Stimulated activated CD8-positive, alpha-beta memory T cell treated with anti-CD3 and anti-CD28 coated beads, Interleukin-4, amount 100 ng/mL, for 4 hours (primary cell): ENCODE data around the gene FRAT2.

Experiments used
- DNase-seq, 2 donors: peaks; one replicate each; pipeline ENCODE4 v3.0.0-alpha.2; 2020; ENCODE audit warnings: low read depth in 2 of 2, low spot score in 1 of 2

The FRAT2 gene

DNA sequence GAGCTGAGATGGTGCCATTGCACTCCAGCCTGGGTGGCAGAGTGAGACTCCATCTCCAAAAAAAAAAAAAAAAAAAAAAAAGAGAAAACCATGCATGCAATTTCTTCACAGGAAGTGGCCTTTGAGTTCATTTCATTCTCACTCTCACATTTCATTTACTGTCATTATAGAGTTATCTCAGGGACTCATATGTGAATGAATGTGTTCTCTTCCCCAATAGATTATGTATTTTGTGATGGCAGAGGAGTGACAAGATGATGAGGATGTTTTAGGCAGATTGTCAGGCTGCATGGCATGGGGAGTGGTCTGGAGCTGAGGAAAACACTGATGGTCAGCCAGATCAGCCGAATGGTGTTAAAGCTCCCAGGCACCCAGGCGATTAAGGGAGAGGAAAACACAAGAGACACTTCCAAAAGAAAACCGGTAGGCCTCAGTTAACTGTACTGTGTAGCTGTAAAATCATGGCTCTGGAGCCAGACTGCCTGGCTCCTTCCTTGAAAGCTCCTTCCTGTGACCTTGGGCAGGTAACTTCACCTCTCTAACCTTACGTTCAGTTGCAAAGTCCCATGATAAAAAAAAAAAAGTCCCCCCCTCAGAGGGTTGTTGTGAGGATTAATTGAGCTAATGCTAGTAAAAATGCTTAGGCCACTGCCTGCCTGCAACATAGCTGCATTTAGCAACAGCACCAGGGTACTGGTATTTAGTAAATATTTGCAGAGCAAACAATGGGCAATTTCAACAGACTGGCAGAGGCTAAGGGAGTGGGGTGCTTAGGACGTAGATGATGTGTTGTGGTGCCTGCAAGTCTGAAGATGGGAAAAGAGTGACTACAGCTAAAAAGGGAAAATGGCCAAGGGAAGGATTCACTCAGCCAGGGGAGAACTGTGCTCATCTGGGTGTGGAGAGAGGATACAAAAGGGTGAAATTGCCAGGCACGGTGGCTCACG, 6.9 kb downstream of the FRAT2 start:
- no peak for DNase-seq

DNA sequence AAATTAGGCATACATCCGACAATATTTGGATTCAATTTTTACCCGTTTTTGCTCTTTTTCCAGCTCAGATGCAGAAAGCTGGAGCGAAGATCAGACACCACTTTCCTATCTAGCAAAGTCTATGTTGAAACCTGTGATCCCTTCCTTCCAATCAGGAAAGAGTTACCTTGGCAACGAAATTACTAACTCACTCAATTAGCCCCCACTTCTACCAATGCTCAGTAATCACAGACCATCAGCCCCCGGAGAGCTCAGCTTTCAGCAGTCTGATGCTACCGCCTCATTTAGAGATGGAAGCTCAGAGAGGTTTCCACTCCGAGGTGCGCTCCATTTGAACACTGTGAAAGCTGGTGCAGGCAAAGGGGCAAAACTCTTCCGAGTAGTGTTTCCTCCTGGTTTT, 8.8 kb downstream of the FRAT2 start:
- DNase-seq: no peak

DNA sequence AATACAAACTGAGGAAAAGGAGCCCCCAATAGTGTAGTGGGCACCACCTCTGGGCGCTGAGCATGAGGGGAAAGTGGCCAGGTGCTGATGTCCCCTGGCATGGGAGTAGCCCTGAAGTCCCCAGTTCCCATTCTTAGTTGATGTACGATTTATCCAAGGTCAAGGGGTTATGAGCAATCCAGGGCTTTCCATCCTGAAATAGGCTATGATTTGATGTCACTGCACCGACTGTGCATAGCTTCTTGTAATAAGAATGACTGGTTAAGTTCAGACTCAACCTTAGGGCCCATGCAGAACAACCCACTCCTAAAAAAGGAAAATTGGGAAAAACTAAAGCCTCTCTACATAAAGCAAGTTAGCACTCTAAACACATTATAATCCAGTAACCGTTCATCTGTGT, 11.0 kb downstream of the FRAT2 start:
- no peak for DNase-seq

DNA sequence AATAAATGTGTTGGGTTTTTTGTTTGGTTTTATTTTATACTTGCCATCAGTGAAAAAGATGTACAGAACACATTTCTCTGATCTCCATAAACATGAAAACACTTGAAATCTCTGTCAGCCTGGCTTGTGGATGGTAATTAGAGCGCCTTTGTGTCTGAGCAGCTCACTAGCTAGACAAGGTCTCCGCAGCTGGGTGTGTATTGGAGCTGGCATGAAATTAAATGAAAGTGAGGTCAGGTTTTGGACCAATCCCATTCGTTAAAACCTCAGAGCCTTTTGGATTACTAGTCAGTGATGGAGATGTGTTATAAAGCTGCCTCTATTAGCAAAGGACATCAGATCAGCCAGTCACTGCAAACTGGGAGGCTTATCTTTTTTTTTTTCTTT, 12.7 kb downstream of the FRAT2 start:
- no peak for DNase-seq

DNA sequence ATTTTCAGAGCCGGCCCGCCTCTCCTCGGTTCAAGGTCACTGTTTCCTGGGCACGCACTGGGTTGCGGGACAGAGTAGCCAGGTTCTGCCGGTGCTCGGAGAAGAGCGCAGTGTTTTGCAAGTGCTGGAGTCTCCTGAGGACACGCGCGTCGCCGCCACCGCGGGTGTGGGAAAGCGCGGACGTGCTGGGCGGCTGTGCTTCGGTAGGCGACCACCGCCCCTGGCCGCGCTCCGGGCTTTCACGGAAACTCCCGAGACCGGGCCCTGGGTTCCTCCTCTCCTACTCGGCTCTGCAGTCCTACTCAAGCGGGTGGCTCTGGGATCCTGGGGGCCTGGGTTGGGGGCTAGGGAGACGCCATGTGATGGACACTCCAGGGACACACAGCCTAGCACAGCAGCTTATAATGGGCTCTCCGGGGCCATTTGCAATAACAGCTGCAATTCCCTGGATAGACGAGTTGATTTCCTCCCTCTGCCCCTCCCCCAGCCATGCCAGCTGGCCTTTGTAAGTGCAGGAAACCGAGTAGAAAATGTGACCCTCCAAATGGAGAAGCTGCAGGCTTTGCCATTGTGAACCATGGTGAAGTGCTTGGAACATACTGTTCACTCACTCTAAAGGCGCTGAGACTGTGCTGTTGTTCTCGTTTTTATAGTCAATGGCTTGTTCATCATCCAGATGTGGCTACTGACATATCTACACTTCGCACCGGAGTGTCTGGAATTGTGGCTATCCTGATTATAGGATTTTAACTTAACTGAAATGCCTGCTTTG, 13.3 kb downstream of the FRAT2 start:
- no peak for DNase-seq

DNA sequence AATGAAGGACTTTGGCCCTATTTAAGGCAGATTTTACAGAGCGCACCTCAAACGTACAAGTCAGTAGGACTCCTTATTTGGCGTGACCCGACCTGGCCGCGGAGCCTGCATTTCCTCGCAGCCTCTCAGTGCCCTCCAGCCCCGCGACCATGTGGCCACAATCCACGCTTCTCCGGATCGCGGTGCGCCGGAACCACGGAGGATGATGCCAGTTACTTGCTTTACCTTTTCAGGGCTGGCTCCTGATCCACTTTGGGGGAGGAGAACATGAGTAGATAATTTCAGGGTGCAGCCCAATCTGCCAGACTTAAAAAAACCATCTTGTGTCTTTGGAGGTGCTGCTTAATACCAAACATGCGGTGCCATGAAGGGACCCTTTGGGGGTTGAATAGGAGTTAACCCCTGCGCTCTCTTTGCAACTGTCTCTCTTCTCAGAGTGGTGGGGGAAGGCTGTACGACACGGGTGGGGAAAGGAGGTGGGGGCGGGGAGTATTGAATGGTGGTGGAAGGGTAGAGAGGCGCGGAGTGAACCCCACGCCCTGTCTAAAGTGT, 14.0 kb downstream of the FRAT2 start:
- DNase-seq: no peak

DNA sequence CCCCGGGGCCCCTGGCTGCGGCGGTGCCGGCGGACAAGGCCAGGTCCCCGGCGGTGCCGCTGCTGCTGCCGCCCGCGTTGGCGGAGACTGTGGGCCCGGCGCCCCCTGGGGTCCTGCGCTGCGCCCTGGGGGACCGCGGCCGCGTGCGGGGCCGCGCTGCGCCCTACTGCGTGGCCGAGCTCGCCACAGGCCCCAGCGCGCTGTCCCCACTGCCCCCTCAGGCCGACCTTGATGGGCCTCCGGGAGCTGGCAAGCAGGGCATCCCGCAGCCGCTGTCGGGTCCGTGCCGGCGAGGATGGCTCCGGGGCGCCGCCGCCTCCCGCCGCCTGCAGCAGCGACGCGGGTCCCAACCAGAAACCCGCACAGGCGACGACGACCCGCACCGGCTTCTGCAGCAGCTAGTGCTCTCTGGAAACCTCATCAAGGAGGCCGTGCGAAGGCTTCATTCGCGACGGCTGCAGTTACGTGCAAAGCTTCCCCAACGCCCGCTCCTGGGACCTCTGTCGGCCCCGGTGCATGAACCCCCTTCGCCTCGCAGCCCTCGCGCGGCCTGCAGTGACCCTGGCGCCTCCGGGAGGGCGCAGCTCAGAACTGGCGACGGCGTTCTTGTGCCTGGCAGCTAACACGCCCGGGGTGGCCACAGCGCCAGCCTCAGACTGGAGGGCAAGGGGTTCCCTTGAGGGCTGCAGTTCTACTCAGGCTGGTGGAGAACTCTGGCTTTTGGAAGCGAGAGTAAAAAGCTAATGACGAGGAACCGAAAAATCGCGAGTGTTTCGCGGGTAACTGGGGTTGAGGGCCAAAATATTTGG, 14.7 kb downstream of the FRAT2 start:
- peak; percentile 20 to 36 for DNase-seq

DNA sequence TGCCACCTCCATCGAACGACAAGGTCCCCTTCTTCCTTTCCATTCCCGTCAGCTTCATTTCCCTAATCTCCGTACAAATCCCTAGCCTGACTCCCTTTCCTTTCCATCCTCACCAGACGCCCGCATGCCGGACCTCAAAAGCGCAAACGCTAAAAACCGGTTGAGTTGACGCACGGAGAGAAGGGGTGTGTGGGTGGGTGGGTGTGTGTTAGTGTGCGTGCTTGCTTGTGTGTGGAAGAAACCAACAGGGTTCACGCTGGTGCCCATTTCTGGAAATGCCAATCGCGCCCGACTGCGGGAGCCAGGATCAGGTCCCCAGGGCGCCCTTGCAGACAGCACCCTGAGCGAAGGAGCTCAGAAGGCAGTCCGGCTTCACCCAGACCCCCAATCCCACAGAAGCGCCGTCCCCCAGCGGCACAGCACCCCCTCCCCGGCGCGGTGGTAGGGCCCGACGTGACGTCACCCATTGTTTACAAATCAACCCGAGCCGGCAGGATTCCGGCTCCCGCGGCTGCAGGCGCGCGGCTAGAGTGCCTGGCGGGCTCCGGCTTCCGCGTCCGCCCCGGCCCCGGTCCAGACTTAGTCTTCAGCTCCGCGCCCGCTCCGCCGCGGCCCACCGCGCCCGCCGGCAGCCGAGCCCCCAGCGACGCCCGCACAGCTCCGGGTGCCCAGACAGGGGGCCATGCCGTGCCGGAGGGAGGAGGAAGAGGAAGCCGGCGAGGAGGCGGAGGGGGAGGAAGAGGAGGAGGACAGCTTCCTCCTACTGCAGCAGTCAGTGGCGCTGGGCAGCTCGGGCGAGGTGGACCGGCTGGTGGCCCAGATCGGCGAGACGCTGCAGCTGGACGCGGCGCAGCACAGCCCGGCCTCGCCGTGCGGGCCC, 15.5 kb downstream of the FRAT2 start, which contains the start of gene FRAT1:
Gene FRAT1, plus strand, starts transcription at position 500 of the 880 bp plus-strand sequence. Its CDS starts 183 bp downstream, at position 683.
- DNase-seq: peak; percentile 76 to 80

DNA sequence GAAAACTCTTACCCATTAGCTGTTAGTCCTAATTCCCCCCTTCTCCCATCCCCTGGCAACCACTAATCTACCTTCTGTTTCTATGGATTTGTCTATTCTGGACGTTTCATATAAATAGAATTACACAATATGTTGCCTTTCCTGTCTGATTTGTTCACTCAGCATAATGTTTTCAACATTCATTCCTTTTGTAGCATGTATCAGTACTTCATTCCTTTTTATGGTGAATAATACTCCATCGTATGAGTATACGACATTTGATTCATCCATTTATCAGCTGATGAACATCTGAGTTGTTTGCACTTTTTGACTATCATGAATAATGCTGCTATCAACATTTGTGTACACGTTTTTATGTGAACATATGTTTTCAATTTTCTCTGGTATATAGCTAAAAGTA, 19.9 kb downstream of the FRAT2 start:
- DNase-seq: no peak

DNA sequence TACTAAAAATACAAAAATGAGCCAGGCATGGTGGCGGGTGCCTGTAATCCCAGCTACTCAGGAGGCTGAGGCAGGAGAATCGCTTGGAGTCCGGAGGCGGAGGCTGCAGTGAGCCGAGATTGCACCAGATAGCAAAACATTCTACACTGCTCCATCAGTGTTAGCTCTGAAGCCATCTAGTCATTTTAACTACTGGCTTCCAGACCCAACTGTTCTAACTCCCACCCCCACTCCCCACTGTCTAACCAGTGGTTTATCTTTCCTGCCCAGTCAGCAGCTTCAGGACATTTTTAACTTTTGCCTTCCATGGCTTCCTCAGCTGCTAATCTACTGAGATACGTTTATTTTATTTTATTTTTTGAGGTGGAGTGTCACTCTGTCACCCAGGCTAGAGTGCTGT, 21.6 kb downstream of the FRAT2 start:
- no peak for DNase-seq

DNA sequence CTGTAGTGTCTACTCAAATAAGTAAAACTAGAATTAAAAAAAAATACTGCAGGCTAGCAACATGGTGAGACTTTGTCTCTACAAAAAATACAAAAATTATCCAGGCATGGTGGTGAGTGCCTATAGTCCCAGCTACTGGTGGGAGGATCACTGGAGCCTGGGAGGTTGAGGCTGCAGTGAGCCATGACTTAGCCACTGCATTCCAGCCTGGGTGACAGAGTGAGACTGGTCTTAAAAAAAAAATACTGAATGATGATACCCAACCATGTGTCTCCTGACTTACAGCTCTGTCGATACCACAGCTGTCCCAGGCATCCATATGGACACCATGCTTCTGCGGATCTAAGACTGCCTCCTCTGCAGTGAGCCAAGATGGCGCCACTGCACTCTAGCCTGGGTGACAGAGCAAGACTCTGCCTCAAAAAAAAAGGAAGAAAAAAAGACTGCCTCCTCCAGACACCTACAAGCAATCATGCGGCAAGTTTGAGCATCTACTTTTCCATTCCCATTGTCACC, 23.4 kb downstream of the FRAT2 start:
- DNase-seq: no peak

DNA sequence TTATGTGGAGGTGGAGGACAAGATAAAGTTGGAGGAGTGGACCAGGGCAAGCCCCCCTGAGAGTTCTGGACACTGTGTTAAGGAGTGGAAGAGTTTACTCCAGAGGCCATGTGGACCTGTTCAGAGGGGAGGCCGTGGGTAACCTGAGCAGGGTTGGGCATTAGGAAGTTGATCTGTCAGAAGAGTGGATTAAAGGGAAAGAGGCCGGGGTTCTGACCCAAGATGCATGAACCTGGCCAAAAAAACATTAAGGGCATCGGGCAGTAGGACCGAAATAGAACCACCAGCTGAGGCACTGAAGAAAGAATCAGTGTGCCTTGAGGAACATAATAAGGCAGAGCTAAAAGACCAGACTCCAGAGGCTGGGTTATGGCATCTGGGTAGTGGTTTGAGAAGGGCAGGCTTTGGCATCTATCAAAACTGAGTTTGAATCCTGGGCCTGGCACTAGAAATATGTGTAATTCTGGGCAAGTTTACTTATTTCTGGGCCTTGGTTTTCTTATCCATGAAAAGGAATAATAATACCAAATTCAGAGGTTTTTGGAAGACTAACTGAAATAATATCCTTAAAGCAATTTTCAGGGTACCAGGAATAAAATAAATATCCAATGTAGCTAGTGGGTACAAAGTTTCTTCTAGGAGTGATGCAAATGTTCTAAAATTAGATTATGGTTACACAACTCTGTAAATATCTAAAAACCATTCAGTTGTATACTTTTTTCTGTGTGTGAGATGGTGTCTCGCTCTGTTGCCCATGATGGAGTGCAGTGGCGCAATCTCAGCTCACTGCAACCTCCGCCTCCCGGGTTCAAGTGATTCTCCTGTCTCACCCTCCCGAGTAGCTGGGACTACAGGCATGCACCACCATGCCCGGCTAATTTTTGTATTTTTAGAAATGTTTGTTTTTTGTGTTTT, 26.4 kb downstream of the FRAT2 start:
- no peak for DNase-seq

DNA sequence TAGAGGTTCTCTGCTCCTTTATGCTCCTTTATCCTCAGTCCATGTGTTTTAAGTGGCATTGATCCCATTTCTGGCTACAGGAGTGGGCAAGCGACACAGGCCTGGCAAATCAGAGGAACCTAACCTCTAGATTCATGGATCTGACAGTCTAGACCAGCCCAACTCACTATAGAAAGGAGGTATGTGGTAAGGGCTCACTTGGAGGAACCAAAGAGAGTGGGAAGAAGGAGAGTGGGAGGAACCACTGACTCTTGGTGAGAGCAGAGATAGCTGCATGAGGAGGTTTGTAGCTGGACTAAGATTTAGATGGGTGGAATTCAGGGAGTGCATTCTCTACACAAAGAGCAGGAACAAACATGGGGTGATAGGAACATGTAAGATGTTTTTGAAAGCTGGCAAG, 27.1 kb downstream of the FRAT2 start:
- no peak for DNase-seq

DNA sequence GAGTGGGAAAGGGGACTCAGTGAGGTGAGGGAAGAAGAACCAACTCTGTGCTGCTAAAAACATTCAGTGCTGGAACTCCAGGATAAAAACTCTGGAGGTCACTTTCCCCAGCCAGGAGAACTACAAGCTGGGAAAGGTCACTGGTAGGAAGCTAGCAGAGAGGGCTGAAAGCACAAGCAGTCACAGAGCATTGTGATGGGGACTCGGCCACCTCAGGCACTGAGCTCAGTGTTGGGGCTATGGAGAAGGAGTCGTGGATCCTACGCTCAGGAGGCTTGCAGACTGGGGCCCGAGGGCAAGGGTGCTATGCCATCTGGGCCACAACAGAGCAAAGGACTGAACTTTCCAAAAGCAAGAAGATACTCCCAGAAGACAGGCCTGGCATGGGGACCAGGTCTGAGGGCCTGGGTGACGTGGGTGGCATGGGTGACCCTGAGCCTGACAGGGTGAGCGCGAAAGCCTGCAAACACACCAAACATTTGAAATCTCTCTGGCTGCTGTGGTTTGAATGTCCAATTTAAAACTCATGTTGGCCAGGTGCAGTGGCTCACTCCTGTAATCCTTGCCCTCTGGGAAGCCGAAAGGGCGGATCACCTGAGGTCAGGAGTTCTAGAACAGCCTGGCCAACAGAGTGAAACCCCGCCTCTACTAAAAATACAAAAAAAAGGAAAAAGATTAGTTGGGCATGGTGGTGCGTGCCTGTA, 32.3 kb downstream of the FRAT2 start:
- DNase-seq: no peak

DNA sequence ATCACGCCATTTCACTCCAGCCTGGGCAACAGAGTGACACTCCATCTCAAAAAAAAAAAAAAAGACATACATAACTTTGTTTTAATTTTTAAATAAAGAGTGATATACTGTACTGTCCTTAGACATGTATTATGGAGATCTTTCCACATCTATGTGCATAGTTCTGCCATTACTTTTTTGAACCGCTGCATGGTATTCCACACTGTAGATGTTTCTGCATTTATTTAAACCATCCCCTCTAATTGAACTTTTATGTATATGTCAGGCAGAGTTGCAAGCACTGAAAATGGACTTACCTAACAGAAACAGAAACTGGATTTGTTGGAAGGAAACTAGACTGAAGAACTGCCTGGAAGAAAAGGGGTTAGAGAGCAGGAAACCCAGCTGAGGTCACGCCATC, 33.5 kb downstream of the FRAT2 start:
- DNase-seq: no peak

DNA sequence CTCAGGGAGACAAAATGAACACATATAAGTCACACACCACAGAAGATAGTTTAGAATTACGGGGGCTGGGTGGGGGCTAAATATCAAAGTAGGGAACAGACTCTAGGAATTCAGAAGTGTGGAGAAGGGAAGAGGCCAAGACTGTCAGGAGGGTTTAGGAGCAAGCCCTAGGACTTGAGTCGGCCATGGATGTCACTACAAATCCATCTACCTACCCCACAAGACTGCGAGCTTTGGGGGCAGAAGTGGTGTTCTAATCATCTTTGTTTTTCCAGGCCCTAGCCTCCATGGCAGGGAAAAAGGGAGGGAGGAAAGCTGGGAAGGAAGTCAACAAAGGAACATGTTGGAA, 36.3 kb downstream of the FRAT2 start:
- no peak for DNase-seq

DNA sequence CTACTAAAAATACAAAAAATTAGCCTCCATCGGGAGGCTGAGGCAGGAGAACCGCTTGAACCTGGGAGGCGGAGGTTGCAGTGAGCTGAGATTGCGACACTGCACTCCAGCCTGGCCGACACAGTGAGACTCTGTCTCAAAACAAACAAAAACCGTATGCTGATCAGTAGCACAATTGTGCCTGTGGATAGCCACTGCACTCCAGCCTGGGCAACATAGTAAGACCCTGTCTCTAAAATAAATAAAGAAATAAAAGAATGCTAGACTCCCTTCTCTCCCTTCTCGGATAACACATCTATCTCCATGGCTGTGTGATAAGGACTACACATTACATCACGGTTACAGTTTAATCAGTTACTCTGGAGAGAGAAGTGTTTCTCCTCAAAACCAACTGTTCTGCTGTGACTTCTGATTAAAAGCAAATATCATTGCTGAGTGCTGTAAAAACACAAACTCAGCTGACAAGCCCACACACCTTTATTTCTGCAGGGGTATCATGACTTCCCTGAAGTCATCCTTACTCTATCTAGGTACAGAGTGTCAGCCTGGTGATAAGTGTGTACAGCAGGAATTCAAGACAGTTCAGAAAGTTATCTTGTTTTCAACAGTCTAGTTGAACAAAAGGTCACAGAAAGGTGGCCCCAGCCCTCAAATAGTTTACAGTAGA, 36.8 kb downstream of the FRAT2 start:
- no peak for DNase-seq

DNA sequence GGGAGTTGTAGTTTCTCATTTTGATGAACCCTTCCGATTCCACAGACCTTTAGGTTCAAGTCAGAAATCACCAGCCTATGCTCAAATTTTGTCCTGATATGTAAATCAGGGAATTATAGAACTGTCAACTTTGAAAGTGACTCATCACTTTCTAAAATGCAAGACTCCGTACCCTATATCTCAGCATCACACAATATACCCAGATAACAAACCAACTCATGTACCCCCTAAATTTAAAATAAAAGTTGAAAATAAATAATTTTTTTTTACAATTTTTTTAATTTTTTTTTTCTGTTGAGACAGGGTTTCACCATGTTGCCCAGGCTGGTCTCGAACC, 41.7 kb downstream of the FRAT2 start:
- no peak for DNase-seq
